ENCODE results near the gene MIS12. TPM values are rescaled to one million over a fixed set of nuclear protein-coding genes. Genes with fewer than 3 reads are reported as not detected.

The MIS12 gene
- total RNA-seq, 1 donor from 2014 or later, result 40.3 TPM

- DNase-seq (ENCODE audit: low read depth), result peak; percentile 7
- no peak for TF ChIP-seq CTCF (IDR thresholded peaks at IDR 0.05; ENCODE audit: insufficient read depth, low read length, severe bottlenecking)
- no peaks in the 10 kb centered on the region for H3K27me3 ChIP-seq (ENCODE audit: control insufficient read depth, insufficient read depth, low read length)
- peaks cover 4% of the 10 kb centered on the region for H3K36me3 ChIP-seq (ENCODE audit: control insufficient read depth, insufficient read depth, low read length)
- FAIRE-seq, result no peak
- peak overlapping the region; percentile 93 for H3K4me3 ChIP-seq (ENCODE audit: low read depth, low read length)
These were observed 18.3 kb upstream of the MIS12 start for GRCh38 chr17:5468075-5468473.

DNA sequence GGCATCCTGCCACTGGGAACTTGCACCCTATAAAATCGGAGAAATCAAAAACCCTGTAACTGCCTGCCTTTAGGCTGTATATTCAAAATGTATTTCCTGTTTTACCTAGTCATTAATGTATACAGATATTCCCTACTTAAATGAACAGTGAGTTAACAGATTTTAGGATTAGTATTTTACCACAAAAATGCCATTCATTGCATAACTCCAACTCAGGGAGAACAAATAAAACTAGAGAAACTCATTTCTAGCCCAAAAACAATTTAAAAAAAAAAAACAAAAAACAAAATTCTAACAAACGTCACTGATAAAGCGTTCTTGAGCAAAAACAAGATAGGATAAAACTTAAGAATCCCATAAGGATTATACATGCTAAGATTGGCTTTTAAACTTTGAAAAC, 13.9 kb upstream of the MIS12 start:
- DNase-seq (ENCODE audit: low read depth) (no peak), FAIRE-seq (no peak)
- H3K27me3 ChIP-seq (ENCODE audit: control insufficient read depth, insufficient read depth, low read length), result no peaks in the 10 kb centered on the region
- H3K36me3 ChIP-seq (ENCODE audit: control insufficient read depth, insufficient read depth, low read length), result peaks cover 8% of the 10 kb centered on the region
- TF ChIP-seq CTCF (IDR thresholded peaks at IDR 0.05; ENCODE audit: insufficient read depth, low read length, severe bottlenecking), result no peak
- H3K4me3 ChIP-seq (ENCODE audit: low read depth, low read length), result no peak overlapping the region

DNA sequence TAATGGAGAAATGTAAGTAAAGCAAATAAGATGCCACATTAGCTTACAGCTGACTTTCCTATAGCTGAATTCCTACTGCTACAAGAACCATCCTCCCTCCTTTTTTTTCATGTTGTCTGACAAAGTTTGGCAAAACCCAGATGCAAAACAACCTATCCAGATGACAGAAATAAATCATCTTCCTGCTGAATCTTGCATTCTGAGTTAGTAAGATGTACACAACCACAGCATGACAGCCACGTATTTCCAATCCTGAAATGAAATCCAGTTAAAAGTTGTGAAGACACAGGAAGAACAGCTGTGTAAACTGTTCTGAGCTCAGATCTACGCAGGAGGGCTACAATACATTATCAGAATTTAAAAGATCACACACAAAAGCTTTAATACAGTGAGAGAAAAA, 12.5 kb upstream of the MIS12 start:
- FAIRE-seq (no peak), DNase-seq (ENCODE audit: low read depth) (no peak)
- no peak for TF ChIP-seq CTCF (IDR thresholded peaks at IDR 0.05; ENCODE audit: insufficient read depth, low read length, severe bottlenecking)
- Histone ChIP-seq H3K27me3 (ENCODE audit: control insufficient read depth, insufficient read depth, low read length) (no peaks in the 10 kb centered on the region), H3K36me3 (ENCODE audit: control insufficient read depth, insufficient read depth, low read length) (peaks cover 10% of the 10 kb centered on the region), H3K4me3 (ENCODE audit: low read depth, low read length) (no peak overlapping the region)

GRCh38 chr17:5478992-5479391, 7.4 kb upstream of the MIS12 start:
- H3K36me3 ChIP-seq (ENCODE audit: control insufficient read depth, insufficient read depth, low read length), result peaks cover 19% of the 10 kb centered on the region

DNA sequence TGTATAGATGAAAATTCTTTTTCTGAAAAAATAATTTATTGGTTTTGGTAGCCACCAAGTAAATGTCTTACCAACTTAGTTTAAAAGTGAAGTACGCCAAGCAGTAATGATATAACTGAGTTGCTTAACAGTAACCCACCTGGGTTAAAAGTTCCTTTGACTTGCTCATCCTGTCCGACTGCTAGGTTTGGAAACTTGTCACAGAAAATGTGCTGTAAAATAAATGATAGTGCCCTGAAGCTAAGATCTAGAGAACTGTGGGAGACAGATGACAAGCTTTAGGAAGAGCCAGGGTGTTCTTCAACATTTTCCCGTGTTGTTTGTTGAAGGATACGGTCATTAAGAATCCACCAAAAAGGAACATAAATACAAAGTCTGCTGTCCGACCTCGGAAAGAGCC, 5.4 kb upstream of the MIS12 start:
- no peak for TF ChIP-seq CTCF (IDR thresholded peaks at IDR 0.05; ENCODE audit: insufficient read depth, low read length, severe bottlenecking)
- Histone ChIP-seq H3K27me3 (ENCODE audit: control insufficient read depth, insufficient read depth, low read length) (no peaks in the 10 kb centered on the region), H3K4me3 (ENCODE audit: low read depth, low read length) (no peak overlapping the region), H3K36me3 (ENCODE audit: control insufficient read depth, insufficient read depth, low read length) (peaks cover 14% of the 10 kb centered on the region)
- no peak for FAIRE-seq
- no peak for DNase-seq (ENCODE audit: low read depth)

More at GRCh38 chr17:5478992-5479391, 7.4 kb upstream of the MIS12 start:
- Histone ChIP-seq H3K4me3 (ENCODE audit: low read depth, low read length) (no peak overlapping the region), H3K27me3 (ENCODE audit: control insufficient read depth, insufficient read depth, low read length) (no peaks in the 10 kb centered on the region)
- no peak for FAIRE-seq
- no peak for TF ChIP-seq CTCF (IDR thresholded peaks at IDR 0.05; ENCODE audit: insufficient read depth, low read length, severe bottlenecking)
- DNase-seq (ENCODE audit: low read depth), result no peak

DNA sequence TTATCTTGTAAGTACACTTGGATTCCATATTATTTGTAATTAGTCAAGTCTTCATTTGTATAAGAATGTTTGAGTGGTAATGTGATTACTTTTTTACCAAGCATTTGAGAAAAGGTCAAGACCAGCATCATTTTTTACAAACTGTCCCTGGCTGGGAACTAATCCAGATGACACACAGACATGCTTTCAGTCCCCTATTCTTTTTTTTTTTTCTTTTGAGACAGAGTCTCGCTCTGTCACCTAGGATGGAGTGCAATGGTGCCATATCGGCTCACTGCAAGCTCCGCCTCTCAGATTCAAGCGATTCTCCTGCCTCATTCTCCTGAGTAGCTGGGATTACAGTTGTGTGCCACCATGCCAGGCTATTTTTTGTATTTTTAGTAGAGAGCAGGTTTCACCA, 4.9 kb upstream of the MIS12 start:
- no peak for DNase-seq (ENCODE audit: low read depth)
- Histone ChIP-seq H3K27me3 (ENCODE audit: control insufficient read depth, insufficient read depth, low read length) (no peaks in the 10 kb centered on the region), H3K4me3 (ENCODE audit: low read depth, low read length) (no peak overlapping the region), H3K36me3 (ENCODE audit: control insufficient read depth, insufficient read depth, low read length) (peaks cover 14% of the 10 kb centered on the region)
- FAIRE-seq, result no peak
- TF ChIP-seq CTCF (IDR thresholded peaks at IDR 0.05; ENCODE audit: insufficient read depth, low read length, severe bottlenecking), result no peak
